SK-N-SH (cell line): Measurements from ENCODE around the gene GLCCI1. TPM values are rescaled to one million over a fixed set of nuclear protein-coding genes. Genes with fewer than 3 reads are reported as not detected.

Experiments
- CTCF ChIA-PET: fragments of 300-600, 350-600 bp; formaldehyde crosslinking; extraction: SDS; loops from one replicate; lab custom pipeline; 2021; lab: Yijun Ruan, JAX
- POLR2A ChIA-PET: fragments of 350-600 bp; sonication (Branson Sonifier 250); formaldehyde crosslinking; extraction: SDS; loops from one replicate; lab custom pipeline; 2020; ENCODE audit warnings: antibody characterized with exemption, inconsistent platforms; lab: Yijun Ruan, JAX
- DNase-seq: peaks from one replicate; pipeline ENCODE4 v3.0.0; 2012
- H2AFZ ChIP-seq: fragments of 200-600 bp; sonication (generic); 2 replicates; pipeline ENCODE4 v1.8.1; 2016; ENCODE audit warnings: antibody characterized with exemption, mild to moderate bottlenecking, low read depth
- H3F3A ChIP-seq: fragments of 200-600 bp; sonication (generic); replicated peaks from 2 replicates; pipeline ENCODE3; 2016; ENCODE audit warnings: antibody characterized with exemption, mild to moderate bottlenecking; ENCODE audit not compliant: insufficient read depth
- H3K27ac ChIP-seq, 2 experiments: fragments of 200-500 bp in 1 of 2; fragments of 200-600 bp in 1 of 2; sonication (Bioruptor generic) in 1 of 2; sonication (generic), shearing (Covaris generic) in 1 of 2; 2 replicates each; pipeline versions ENCODE4 v1.5.1 to v1.6.1; 2014 to 2016; ENCODE audit warnings: low read depth in 2 of 2, inconsistent platforms in 1 of 2, low read length in 1 of 2, mild to moderate bottlenecking in 1 of 2, mixed read lengths in 1 of 2
- H3K27me3 ChIP-seq: fragments of 200-600 bp; sonication (generic), shearing (Covaris generic); 2 replicates; pipeline ENCODE4 v1.6.1; 2016; ENCODE audit warnings: mixed run types; ENCODE audit not compliant: insufficient read depth
- H3K36me3 ChIP-seq, 2 experiments: fragments of 200-500 bp in 1 of 2; fragments of 200-600 bp in 1 of 2; sonication (Bioruptor generic) in 1 of 2; sonication (generic) in 1 of 2; replicated peaks in 1 of 2; 2 replicates each; pipeline versions ENCODE3 to v1.5.1; 2014 to 2016; ENCODE audit warnings: low read length in 1 of 2, mild to moderate bottlenecking in 1 of 2; ENCODE audit not compliant: insufficient read depth in 2 of 2, control insufficient read depth in 1 of 2
- H3K4me1 ChIP-seq, 2 experiments: fragments of 200-500 bp in 1 of 2; fragments of 200-600 bp in 1 of 2; sonication (Bioruptor generic) in 1 of 2; sonication (generic), shearing (Covaris generic) in 1 of 2; 2 replicates each; pipeline versions ENCODE4 v1.5.1 to v1.6.1; 2014 to 2016; ENCODE audit warnings: low read depth in 1 of 2, low read length in 1 of 2, mixed run types in 1 of 2; ENCODE audit not compliant: insufficient read depth in 2 of 2, control insufficient read depth in 1 of 2
- H3K4me2 ChIP-seq: fragments of 200-600 bp; sonication (generic), shearing (Covaris generic); 2 replicates; pipeline ENCODE4 v1.6.1; 2017; ENCODE audit warnings: mixed run types
- H3K4me3 ChIP-seq, 2 experiments: fragments of 200-500 bp in 1 of 2; fragments of 200-600 bp in 1 of 2; sonication (Bioruptor generic) in 1 of 2; sonication (generic), shearing (Covaris generic) in 1 of 2; 2 replicates each; pipeline versions ENCODE4 v1.5.1 to v1.8.1; 2014 to 2016; ENCODE audit warnings: low read depth in 2 of 2, inconsistent platforms in 1 of 2, low read length in 1 of 2, mild to moderate bottlenecking in 1 of 2, mixed read lengths in 1 of 2, moderate library complexity in 1 of 2
- H3K79me2 ChIP-seq: fragments of 200-600 bp; sonication (generic); 2 replicates; pipeline ENCODE4 v1.8.1; 2017; ENCODE audit warnings: mild to moderate bottlenecking; ENCODE audit not compliant: insufficient read depth
- H3K9ac ChIP-seq: fragments of 200-600 bp; sonication (generic); 2 replicates; pipeline ENCODE4 v1.6.1; 2017; ENCODE audit warnings: mixed run types
- H3K9me2 ChIP-seq: fragments of 200-600 bp; sonication (generic); 2 replicates; pipeline ENCODE4 v1.6.1; 2017; ENCODE audit warnings: mixed run types
- H3K9me3 ChIP-seq: fragments of 200-600 bp; sonication (generic); 2 replicates; pipeline ENCODE4 v1.6.1; 2017; ENCODE audit warnings: mixed run types, mild to moderate bottlenecking, moderate library complexity
- H4K20me1 ChIP-seq: fragments of 200-600 bp; sonication (generic); 2 replicates; pipeline ENCODE4 v1.6.1; 2017; ENCODE audit warnings: mild to moderate bottlenecking, mixed run types; ENCODE audit not compliant: insufficient read depth
- CHD2 ChIP-seq: fragments of 150-350 bp; IDR thresholded peaks from 2 replicates; pipeline ENCODE4 v1.6.1; 2018; ENCODE audit warnings: low read length; ENCODE audit not compliant: partially characterized antibody
- ELF1 ChIP-seq: IDR thresholded peaks from 2 replicates; pipeline ENCODE4 v1.4.0; 2012
- EP300 ChIP-seq, 2 experiments: IDR thresholded peaks; 2 replicates each; pipeline versions ENCODE4 v1.4.0 to v1.6.1; 2012; ENCODE audit warnings: borderline replicate concordance in 1 of 2, low read depth in 1 of 2, low read length in 1 of 2
- FOXJ3 ChIP-seq: sonication (generic); formaldehyde crosslinking; IDR thresholded peaks from 2 replicates; pipeline ENCODE4 v1.5.1; 2020; ENCODE audit warnings: mild to moderate bottlenecking, missing genetic modification reagents
- GABPA ChIP-seq: IDR thresholded peaks from 2 replicates; pipeline ENCODE4 v1.4.0; 2012; ENCODE audit warnings: low read depth, mild to moderate bottlenecking
- GATA2 ChIP-seq: sonication (generic); formaldehyde crosslinking; IDR thresholded peaks from 2 replicates; pipeline ENCODE4 v1.5.0; 2020; ENCODE audit warnings: mild to moderate bottlenecking, missing genetic modification reagents
- MAX ChIP-seq: IDR thresholded peaks from 2 replicates; pipeline ENCODE4 v1.4.0; 2012; ENCODE audit warnings: low read depth
- MXI1 ChIP-seq: IDR thresholded peaks from 2 replicates; pipeline ENCODE4 v1.6.1; 2012; ENCODE audit warnings: mild to moderate bottlenecking, low read depth, low read length, improper control_type of control experiment
- NFIC ChIP-seq: IDR thresholded peaks from 2 replicates; pipeline ENCODE4 v1.4.0; 2012; ENCODE audit warnings: borderline replicate concordance
- NRF1 ChIP-seq: IDR thresholded peaks from 2 replicates; pipeline ENCODE4 v1.6.1; 2012; ENCODE audit warnings: low read depth, mild to moderate bottlenecking, low read length
- POLR2AphosphoS5 ChIP-seq: IDR thresholded peaks from 2 replicates; pipeline ENCODE4 v1.6.1; 2012; ENCODE audit warnings: low read depth, low read length
- RAD21 ChIP-seq: IDR thresholded peaks from 2 replicates; pipeline ENCODE4 v1.6.1; 2012; ENCODE audit warnings: mild to moderate bottlenecking, low read length
- REST ChIP-seq: IDR thresholded peaks from 2 replicates; pipeline ENCODE4 v1.6.1; 2012; ENCODE audit warnings: mild to moderate bottlenecking, low read depth, low read length, moderate library complexity
- RXRA ChIP-seq: IDR thresholded peaks from 2 replicates; pipeline ENCODE4 v1.4.0; 2012; ENCODE audit warnings: low read depth, mild to moderate bottlenecking, borderline replicate concordance
- SMC3 ChIP-seq: IDR thresholded peaks from 2 replicates; pipeline ENCODE4 v1.6.1; 2012; ENCODE audit warnings: low read depth, low read length, improper control_type of control experiment
- TAF1 ChIP-seq: IDR thresholded peaks from 2 replicates; pipeline ENCODE4 v1.6.1; 2012; ENCODE audit warnings: low read depth, mild to moderate bottlenecking, low read length, moderate library complexity, borderline replicate concordance
- TEAD4 ChIP-seq: IDR thresholded peaks from 2 replicates; pipeline ENCODE4 v1.4.0; 2012; ENCODE audit warnings: mild to moderate bottlenecking, borderline replicate concordance; ENCODE audit not compliant: insufficient read depth
- ZBTB33 ChIP-seq: IDR thresholded peaks from 2 replicates; pipeline ENCODE4 v1.4.0; 2012; ENCODE audit warnings: low read depth, borderline replicate concordance
- WGBS: methylation state at CpG from one replicate; pipeline ENCODE4 v1.1.6; 2017; ENCODE audit warnings: low lambda C conversion rate; 5-methylcytosine and 5-hydroxymethylcytosine counted together
- polyA plus RNA-seq, 3 experiments: library from polyadenylated mRNA; depleted of rRNA; stranded (reverse); fragments of >200 nt; gene quantifications; 2 replicates each; pipeline ENCODE4 v1.2.3, GENCODE V29; 2012
- TF ChIP-seq, protein P1 (sequence below): fragments of 150-350 bp; IDR thresholded peaks from 2 replicates; pipeline ENCODE4 v1.6.1; 2017; ENCODE audit warnings: antibody characterized with exemption, low read length, low read depth, borderline replicate concordance
- TF ChIP-seq, protein P2 (sequence below): IDR thresholded peaks from 2 replicates; pipeline ENCODE4 v1.4.0; 2012; ENCODE audit warnings: low read depth, borderline replicate concordance

GLCCI1 gene
- polyA plus RNA-seq, 1 of the 3 experiments (the other 2 are of a cell fraction): 5.5 TPM

- no peak overlapping the region for H3K27ac ChIP-seq
- H3K4me3 ChIP-seq: no peak overlapping the region
- H3K36me3 ChIP-seq: peaks cover 0 to 23% of the 10 kb centered on the region in 2 experiments
- POLR2A ChIA-PET: no interaction called here
- H3K9ac ChIP-seq: no peak overlapping the region
- peaks cover 0 to 3% of the 10 kb centered on the region in 2 experiments; a peak in 1 of 4 replicates for H3K4me1 ChIP-seq
- no peaks in the 10 kb centered on the region for H3F3A ChIP-seq
- H3K9me2 ChIP-seq: no peaks in the 10 kb centered on the region
- TF ChIP-seq, protein P1, sequence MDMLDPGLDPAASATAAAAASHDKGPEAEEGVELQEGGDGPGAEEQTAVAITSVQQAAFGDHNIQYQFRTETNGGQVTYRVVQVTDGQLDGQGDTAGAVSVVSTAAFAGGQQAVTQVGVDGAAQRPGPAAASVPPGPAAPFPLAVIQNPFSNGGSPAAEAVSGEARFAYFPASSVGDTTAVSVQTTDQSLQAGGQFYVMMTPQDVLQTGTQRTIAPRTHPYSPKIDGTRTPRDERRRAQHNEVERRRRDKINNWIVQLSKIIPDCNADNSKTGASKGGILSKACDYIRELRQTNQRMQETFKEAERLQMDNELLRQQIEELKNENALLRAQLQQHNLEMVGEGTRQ: no peak
- no peak for TF ChIP-seq SMC3
- no peak for TF ChIP-seq POLR2AphosphoS5
- no peak for TF ChIP-seq MXI1
- TF ChIP-seq CHD2: no peak
- TF ChIP-seq NFIC: no peak
- no peak for TF ChIP-seq RAD21
- no peak for TF ChIP-seq ZBTB33
- TF ChIP-seq GABPA: no peak
- no peak for TF ChIP-seq TEAD4
- no peak for TF ChIP-seq FOXJ3
- no peak for TF ChIP-seq GATA2 (CRISPR knock-in tag)
- TF ChIP-seq TAF1: no peak
- no peak for TF ChIP-seq REST
- TF ChIP-seq, protein P2, sequence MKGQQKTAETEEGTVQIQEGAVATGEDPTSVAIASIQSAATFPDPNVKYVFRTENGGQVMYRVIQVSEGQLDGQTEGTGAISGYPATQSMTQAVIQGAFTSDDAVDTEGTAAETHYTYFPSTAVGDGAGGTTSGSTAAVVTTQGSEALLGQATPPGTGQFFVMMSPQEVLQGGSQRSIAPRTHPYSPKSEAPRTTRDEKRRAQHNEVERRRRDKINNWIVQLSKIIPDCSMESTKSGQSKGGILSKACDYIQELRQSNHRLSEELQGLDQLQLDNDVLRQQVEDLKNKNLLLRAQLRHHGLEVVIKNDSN: no peak
- TF ChIP-seq ELF1: no peak
- no peak for TF ChIP-seq NRF1
- TF ChIP-seq RXRA: no peak
- no peak for TF ChIP-seq EP300 (IDR thresholded peaks at IDR 0.05; ENCODE audit: borderline replicate concordance in 1 of 2, low read depth in 1 of 2, low read length in 1 of 2)
- TF ChIP-seq MAX: no peak
- TF ChIP-seq, all 33 proteins: peak for 0
- Histone ChIP-seq H3K9me3 (no peaks in the 10 kb centered on the region), H3K27me3 (no peaks in the 10 kb centered on the region; the same call in 1 of the 2 replicates), H2AFZ (no peak overlapping the region), H3K79me2 (no peaks in the 10 kb centered on the region), H3K4me2 (no peak overlapping the region), H4K20me1 (no peaks in the 10 kb centered on the region)
- WGBS: 68% methylated on average over 8 of the region's 8 CpGs
- no peak for DNase-seq
- CTCF ChIA-PET: interaction anchor here (0.6 to 1.0 kb wide), 3 partner anchors 10 to 431 kb away, joined by 3 to 5 read pairs (median 3); no protein-coding TSS in a partner anchor
Observed at GRCh38 chr7:8119262-8119661, 150.7 kb downstream of the GLCCI1 start.
